GM12878 (cell line): ENCODE results near the gene HUS1. TPM values are rescaled to one million over a fixed set of nuclear protein-coding genes. Genes with fewer than 3 reads are reported as not detected.

Experiments
- ATF7 ChIP-seq: fragments of 450-650 bp; IDR thresholded peaks from 2 replicates; pipeline ENCODE4 v1.6.1; 2016; ENCODE audit warnings: low read depth, mild to moderate bottlenecking
- ELK1 ChIP-seq: IDR thresholded peaks from 2 replicates; pipeline ENCODE4 v1.6.1; 2012; ENCODE audit warnings: low read depth, low read length, improper control_type of control experiment
- FOXK2 ChIP-seq: fragments of 450-650 bp; IDR thresholded peaks from 2 replicates; pipeline ENCODE4 v1.6.1; 2017; ENCODE audit warnings: mild to moderate bottlenecking, moderate library complexity
- GABPA ChIP-seq: IDR thresholded peaks from 2 replicates; pipeline ENCODE4 v1.6.1; 2014; ENCODE audit warnings: antibody characterized with exemption, low read depth, mild to moderate bottlenecking, inconsistent platforms
- HCFC1 ChIP-seq: fragments of 150-350 bp; IDR thresholded peaks from 2 replicates; pipeline ENCODE4 v1.6.1; 2014; ENCODE audit warnings: low read length
- NRF1 ChIP-seq: conservative IDR thresholded peaks from 2 replicates; pipeline ENCODE4 v1.6.1; 2011; ENCODE audit warnings: mild to moderate bottlenecking, low read depth, low read length, improper control_type of control experiment
- PAX5 ChIP-seq: IDR thresholded peaks from 2 replicates; pipeline ENCODE4 v1.6.1; 2011; ENCODE audit warnings: low read depth, low read length, borderline replicate concordance
- PML ChIP-seq: IDR thresholded peaks from 2 replicates; pipeline ENCODE4 v1.6.1; 2012; ENCODE audit warnings: low read length, inconsistent platforms
- RBBP5 ChIP-seq: fragments of 200-600 bp; sonication (generic); conservative IDR thresholded peaks from 2 replicates; pipeline ENCODE4 v1.6.1; 2016
- REST ChIP-seq: IDR thresholded peaks from 2 replicates; pipeline ENCODE4 v1.6.1; 2012; ENCODE audit warnings: mild to moderate bottlenecking, low read depth, low read length
- TCF3 ChIP-seq: IDR thresholded peaks from 2 replicates; pipeline ENCODE4 v1.6.1; 2012; ENCODE audit warnings: low read depth, mild to moderate bottlenecking, low read length, borderline replicate concordance; ENCODE audit not compliant: insufficient read depth
- polyA plus RNA-seq, 11 experiments: library from polyadenylated mRNA; depleted of rRNA in 4 of 11; unstranded in 6 of 11; stranded (reverse) in 5 of 11; fragments of >200 nt; fragmentation: Nextera tagmentation in 4 of 11; fragmentation: Illumina TruSeq in 1 of 11; extraction: Ambion mirVana in 4 of 11; extraction: Trizol in 1 of 11; gene quantifications; 1 replicate in 1 of 11; 2 replicates in 10 of 11; pipeline versions ENCODE4 v1.2.1 to v1.2.3, GENCODE V29; 2011 to 2016; ENCODE audit warnings: inconsistent platforms in 2 of 11, missing spikeins in 2 of 11, low read depth in 1 of 11
- total RNA-seq, 4 experiments: library from RNA; depleted of rRNA in 3 of 4; stranded (reverse); fragments of >200 nt in 3 of 4; fragmentation: Illumina TruSeq in 1 of 4; extraction: Trizol in 1 of 4; gene quantifications; 2 replicates each; pipeline versions ENCODE4 v1.2.1 to v1.2.3, GENCODE V29; 2013 to 2021

HUS1 gene
- total and polyA plus RNA-seq, 10 of the 15 experiments (the other 5 are each of a cell fraction or from before 2014, with no cell fraction given), result 10.4 to 35.5 (median 22.6) TPM

GRCh38 chr7:47979145-47979831 is at the start of gene HUS1 (continued):
- peak; percentile 47; the same call in 1 of the 2 replicates for TF ChIP-seq ATF7
- TF ChIP-seq PML, result peak; percentile 80; the same call in 1 of the 2 replicates
- peak; percentile 92 for TF ChIP-seq GABPA
- 0 out of 2 replicates have a peak, but pooled peaks have one; percentile 73 for TF ChIP-seq RBBP5
- TF ChIP-seq ELK1, result peak; percentile 35
- TF ChIP-seq FOXK2, result peak; percentile 33; the same call in 1 of the 2 replicates
- peak; percentile 90 for TF ChIP-seq PAX5
- peak; percentile 80 for TF ChIP-seq HCFC1
- 0 out of 2 replicates have a peak, but pooled peaks have one; percentile 14 for TF ChIP-seq TCF3
- TF ChIP-seq NRF1, result 0 out of 2 replicates have a peak, but pooled peaks have one; percentile 24
- TF ChIP-seq REST, result 0 out of 2 replicates have a peak, but pooled peaks have one; percentile 13
- TF ChIP-seq, all 136 proteins: peak for 71
